ENCODE data around the gene SLMAP.

The SLMAP gene

DNA sequence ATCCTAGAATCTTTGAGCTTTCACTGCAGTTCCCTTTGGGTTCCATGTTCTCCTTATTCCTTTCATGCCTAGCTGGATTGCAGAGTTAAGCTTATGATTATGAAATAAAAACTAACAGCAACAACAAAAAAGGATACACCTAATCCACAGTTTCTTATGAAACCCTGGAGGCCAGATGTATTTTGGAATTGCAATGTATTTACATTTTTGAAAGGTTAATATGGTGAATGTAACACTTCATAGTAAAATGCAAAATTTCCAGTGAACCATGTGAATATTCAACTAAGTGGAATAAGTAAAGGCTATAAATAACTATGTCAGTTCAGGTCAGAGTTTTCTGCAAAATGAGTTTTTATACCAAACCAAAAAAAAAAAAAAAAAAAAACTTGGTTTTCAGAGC is 186.3 kb downstream of the SLMAP start:
- no peak for DNase-seq (ENCODE audit: low read depth)

DNA sequence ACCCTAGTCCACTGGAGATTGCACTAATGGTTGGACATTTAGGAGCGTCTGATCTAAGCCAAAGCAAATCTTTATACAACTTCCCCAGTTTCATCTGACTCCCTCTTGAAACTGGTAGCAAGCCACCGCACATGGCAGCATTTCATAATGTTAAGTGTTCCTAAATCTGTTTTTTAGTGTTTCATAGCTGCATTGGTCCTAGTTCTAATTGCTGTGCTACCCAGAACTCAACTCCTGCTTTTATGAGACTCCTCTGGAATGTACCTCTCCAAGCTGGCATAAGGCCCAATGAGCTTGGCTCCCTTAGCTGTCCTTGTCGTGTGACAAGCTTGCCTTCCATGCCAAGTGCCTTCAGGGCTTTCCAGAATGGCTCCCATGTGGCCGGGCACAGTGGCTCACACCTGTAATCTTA is 186.8 kb downstream of the SLMAP start:
- no peak for DNase-seq (ENCODE audit: low read depth)

DNA sequence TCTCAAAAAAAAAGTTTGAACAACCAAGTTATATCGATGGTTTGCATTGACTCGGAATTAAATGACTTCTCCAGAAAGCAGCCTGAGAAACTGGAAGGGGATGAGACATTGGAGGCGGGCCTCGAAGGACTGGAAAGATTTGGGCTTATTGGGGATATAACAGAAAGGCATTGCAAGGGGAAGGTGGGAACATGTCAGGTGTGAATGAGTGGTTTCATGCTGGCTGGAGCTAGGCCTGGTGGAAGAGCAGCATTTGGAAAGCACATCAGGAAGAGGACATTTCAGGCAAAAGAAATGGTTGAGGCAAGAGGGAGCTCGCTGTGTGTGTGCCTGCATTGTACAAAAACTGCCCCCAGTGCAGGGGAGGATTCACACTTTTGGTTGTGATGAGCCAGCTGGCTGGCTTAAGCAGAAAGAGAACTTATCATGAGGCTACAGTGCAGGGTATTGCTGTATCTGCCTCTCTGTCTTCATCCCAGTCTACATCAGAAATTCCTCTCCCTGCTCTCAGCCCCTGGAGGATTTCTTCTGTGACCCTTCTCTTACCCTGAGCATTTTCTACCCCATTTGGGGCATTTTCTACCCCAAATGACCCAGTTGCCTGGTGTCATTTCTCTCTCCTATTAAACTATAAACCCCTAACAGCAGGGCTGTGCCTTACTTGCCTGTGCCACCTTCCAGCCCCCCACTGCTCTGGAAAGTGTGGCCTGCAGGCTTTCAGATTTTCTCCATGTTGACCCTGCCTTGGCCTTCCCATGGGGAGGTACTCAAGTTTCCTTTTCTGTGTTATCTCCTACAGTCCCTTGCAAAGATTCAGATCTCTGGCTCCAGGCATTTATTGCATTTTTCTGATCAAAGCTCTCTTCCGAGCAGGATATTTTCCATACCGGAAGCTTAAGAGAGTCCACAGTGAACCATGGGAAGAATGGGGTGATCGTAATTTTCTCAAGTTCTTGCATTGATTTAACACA is 187.7 kb downstream of the SLMAP start:
- DNase-seq (ENCODE audit: low read depth), result no peak

DNA sequence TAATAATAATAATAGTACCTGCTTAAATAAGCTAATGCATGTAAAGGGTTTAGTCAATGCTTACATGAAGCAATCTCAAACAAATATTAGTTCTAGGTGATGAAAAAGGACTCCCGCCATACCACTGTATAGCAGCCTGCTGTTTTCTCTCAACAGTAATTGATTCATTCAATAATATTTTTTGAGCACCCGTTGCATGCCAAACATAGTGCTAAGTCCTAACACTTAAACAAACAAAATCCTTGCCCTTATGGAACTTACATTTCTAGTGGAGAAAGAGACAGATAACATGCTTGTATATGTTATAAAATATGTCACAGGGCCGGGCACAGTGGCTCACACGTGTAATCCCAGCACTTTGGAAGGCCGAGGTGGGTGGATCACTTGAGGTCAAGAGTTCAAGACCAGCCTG is 190.9 kb downstream of the SLMAP start:
- no peak for DNase-seq (ENCODE audit: low read depth)

DNA sequence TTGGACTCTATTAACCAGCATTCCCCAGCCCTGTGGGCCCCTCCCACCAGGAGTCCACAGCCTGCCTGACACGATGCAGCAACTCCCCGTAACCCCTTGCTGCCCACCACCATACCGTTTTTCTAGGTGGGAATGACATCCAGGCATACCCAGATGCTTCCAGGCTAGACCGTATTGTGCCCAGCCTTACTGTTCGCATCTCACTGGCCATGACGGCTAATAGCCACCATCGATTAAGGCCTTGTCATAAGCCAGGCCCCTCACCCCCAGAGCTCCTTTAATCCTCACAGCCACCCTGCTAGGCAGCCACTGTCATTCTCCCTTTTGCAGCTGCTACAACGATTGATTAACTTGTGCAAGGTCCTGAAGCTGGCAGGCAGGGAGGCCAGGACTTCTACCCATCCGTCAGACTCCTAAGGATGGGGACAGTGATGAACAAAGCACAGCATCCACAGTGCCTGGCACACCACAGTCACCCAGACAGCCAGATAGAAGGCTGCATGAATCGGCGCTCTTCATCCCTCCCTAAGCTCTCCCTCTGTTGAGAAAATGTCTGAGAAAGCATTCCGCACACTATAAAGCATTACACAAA is 192.1 kb downstream of the SLMAP start:
- DNase-seq (ENCODE audit: low read depth), result no peak

DNA sequence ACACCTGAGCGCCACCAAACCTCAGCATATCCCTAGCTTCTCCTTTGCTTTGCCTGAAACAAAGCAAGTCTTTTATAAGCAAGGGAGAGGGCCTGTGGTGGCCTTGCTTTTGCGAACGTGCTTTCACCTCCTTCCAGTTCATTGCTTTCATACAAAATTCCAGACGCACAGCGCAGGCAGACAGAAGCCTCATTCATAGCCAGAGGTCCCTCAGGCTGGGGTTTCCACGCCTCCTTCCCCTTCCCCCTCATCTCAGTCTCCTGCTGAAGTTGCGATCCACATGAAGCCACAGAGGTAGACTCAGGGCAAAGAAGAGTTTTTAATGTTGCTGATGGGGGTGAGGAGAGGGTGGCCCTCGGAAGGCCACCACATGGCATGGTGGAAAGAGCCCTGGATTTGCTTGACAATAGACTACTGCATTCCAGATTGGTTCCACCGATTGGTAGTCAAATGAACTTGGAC is 192.7 kb downstream of the SLMAP start:
- DNase-seq (ENCODE audit: low read depth), result no peak

DNA sequence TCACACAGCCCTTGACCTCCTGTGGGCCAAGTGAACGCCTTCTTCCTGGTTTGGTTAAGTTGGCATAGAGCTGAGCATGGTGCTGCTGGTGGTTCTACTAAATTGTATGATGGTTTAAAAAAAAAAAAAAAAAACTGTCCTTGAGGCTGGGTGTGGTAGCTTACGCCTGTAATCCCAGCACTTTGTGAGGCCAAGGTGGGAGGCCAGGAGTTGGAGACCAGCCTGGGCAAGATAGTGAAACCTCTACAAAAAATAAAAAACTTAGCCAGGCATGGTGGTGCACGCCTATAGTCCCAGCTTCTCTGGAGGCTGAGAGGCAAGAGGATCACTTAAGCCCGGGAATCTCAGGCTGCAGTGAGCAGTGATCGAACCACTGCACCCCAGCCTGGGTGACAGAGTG is 193.2 kb downstream of the SLMAP start:
- DNase-seq (ENCODE audit: low read depth), result no peak

DNA sequence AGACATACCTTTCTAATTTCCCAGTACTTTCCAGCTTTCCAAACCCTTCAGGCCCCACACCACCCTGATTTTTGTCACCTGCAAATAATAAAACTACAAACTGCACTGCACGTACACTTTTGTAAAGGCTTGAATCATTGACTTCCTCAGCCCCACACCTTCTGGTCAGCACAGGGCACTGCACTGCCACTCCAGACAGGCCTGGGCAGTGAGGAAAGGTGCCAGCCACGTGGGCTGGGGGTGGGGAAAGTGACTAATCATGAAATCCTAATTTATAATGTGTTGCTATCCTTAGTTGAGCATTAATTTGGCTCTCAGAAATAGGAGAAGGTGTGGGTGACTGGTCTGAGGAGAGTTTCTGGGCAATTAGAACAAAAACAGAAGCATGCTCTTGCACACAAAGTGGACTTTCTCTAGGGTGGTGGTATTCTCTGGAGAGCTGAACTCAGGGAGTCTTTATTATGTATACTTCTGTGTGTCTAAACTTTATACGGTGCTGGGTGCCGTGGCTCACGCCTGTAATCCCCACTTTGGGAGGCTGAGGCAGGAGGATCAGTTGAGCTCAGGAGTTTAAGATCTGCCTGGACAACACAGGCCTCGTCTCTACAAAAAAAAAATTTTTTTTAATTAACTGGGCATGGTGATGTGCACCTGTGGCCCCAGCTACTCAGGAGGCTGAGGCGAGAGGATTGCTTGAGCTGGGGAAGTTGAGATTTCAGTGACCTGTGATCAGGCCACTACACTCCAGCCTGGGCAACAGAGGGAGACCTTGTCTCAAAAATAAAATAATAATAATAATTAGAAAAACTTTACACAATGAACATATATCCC is 193.9 kb downstream of the SLMAP start:
- DNase-seq (ENCODE audit: low read depth), result no peak

DNA sequence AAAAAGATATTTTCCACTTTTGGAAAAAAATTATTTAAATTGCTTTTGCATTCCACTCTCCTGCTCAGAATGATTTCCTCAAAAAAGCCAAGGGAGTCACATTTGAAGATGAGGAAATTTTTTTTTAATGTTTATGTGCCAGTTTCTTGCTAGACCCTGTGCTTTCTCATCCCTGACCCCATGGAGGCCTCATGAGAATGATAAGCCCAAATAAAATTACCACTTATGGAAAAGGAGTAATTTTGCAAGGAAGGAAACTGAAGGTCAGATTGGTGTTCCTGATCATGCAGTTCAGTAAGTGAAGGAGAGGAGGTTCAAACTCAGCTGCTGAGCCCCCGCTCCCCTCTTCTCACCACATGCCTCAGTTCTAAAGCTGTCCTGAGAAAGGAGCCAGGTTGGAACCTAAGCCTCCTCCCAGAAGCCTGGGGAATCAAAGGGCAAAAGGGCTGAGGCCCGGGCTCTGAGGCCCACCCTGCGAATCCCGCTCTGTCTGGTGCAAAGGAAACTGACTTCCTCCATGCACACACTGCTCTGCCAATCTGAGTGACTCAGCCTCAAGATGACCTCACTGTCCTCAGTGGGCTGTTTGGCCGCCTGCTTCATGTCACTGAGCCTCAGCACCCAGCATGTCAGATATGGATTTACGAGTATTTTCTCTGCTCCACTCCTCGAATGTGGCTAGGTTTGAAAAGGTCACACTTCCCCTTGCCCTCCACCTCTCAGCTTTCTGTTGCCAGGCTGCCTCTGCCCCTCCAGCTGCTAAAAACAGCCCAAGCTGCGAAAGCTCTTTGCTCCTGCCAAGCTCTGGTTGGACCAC is 195.2 kb downstream of the SLMAP start:
- DNase-seq (ENCODE audit: low read depth), result no peak

DNA sequence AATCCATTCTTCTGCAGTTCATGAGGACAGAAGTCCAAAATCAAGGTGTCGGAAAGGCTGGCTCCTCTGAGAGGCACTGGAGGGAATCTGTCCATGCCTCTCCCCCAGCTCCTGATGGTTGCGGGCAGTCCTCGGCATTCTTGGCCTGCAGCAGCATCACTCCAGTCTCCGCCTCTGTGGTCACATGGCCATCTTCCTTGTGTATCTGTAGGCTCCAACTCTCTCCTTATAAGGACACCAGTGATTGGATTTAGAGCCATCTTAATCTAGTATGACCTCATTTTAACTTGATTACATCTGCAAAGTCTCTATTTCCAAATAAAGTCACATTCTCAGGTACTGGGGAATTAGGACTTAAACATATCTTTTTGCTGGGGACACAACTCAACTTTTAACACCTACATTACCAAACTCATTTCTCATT is 196.1 kb downstream of the SLMAP start:
- no peak for DNase-seq (ENCODE audit: low read depth)

DNA sequence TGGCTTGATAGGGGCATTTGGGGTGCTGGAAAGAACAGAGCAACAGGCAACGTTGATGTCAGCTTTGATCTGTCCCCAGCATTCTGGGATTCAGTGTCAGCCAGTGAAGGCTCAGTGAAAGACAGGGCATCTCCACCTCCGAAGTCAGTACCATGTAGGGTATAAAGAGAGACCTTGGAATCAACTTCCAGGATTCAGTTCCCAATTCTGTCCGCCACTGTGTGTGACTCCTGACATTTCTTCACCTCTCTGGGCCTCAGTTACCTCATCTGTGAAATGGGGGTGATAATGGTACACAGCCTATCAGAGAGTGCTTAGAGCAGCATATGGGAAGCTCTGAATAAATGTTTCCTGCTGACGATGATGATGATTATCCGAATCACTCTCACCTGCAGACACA is 196.5 kb downstream of the SLMAP start:
- no peak for DNase-seq (ENCODE audit: low read depth)

DNA sequence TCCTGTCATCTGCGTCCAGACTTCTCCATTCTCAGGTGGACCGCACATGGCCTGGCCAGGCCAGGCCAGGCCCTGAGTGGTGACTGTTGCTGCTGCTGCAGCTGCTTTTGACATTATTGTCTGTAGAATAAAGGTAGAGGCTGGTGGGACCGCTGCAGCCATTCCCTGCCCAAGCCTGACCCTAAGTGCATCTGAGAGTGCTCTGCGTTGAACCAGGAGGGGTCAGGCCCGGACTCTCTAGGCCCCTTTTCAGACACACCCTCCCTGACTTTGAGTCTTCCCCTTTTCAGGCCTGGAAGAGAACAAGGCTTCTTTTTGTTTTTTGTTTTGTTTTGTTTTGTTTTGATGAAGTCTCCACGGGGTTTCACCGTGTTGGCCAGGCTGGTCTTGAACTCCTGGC is 197.5 kb downstream of the SLMAP start:
- DNase-seq (ENCODE audit: low read depth), result no peak

DNA sequence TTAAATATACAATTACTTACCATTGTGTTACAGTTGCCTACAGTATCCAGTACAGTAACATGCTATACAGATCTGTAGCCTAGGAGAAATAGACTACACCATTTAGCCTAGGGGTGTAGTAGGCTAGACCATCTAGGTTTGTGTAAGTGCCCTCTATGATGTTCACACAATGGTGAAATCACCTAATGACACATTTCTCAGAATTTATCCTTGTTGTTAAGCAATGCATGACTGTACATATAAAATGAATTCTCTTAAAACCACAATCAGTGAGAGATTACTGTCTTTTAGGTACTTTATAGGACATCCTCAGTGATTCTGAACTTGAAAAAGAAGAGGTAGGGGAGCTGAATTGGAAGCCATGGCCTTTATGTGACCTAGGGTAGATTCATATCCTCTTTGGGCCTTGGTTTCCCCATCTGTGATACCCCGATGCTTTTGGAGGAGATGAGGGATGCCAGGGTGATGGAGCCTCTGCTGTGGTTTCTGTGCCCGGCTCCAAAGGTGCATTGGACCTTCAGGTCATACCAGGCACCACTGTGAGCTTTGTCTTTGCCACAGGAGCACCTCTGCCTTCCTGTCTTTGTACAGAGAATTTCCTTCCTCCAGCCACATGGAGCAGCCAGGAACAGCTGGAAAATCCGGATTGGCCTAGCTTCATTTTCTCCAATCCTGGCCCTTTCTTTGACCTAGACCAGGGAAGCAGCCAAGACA is 200.2 kb downstream of the SLMAP start:
- DNase-seq (ENCODE audit: low read depth), result no peak

DNA sequence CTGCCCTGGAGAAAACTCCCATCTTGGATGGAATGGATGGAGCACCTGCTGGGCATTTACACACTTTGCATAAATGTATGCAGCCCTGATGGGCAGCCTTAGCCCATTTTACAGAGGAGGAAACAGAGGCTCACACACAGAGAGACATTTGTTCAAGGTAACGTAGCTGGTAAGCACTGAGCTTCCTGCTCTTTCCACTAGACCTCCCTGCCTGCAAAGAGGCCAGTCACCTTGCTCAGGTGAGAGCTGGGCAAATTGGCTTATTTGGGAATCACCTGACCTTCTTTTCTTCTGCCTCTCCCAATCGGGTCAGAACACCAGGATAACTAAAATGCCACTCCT is 200.7 kb downstream of the SLMAP start:
- no peak for DNase-seq (ENCODE audit: low read depth)

DNA sequence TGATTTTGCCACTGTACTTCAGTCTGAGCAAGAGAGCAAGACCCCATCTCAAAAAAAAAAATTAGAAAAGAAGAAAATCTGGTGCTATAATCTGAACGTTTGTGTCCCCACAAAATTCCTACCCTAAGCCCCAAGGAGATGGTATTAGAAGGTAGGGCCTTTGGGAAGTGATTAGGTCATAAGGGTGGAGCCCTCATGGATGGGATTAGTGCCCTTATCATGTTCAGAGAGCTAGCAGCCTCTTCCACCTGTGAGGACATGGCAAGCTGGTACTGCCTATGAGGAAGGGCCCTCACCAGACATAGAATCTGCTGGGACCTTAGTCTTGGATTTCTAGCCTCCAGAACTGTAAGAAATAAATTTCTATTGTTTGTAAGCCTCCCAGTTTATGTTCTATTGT is 201.7 kb downstream of the SLMAP start:
- DNase-seq (ENCODE audit: low read depth), result no peak

DNA sequence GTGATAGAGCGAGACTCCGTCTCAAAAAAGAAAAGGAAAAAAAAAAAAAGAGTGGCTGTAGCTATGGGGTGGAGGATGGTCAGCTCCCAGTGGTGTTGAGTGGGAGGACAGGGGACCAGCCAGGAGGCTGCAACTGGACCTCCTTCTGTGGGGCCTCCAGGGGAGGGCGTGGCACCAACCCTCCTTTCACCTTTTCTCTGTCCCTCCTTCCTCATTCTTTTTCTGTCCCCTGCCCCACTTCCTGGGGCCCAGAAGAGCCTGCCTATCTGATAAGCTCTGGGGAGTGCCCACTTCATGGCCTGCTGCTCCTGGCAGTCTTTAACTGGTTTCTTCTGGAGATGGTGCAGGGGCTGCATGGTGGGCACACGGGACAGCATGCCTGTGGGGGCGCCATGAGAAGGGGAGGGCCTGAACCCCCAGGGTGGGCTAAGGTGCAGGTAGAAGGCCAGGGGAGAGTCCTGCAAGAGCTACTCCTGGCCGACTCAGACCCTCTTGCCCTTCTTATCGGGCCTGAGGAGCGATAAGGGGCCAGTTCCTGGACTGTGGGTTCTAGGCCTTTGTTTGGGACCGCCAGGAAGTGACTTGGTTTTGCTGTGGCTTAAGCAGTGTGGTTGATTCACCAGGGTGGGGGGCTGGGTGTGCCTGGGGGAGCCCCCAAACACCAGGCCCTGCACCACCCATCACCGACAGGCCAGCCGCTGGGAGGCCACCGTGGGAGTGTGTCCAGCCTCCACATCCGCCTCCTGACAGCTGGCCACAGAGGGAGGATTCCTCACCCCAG is 202.7 kb downstream of the SLMAP start:
- no peak for DNase-seq (ENCODE audit: low read depth)

DNA sequence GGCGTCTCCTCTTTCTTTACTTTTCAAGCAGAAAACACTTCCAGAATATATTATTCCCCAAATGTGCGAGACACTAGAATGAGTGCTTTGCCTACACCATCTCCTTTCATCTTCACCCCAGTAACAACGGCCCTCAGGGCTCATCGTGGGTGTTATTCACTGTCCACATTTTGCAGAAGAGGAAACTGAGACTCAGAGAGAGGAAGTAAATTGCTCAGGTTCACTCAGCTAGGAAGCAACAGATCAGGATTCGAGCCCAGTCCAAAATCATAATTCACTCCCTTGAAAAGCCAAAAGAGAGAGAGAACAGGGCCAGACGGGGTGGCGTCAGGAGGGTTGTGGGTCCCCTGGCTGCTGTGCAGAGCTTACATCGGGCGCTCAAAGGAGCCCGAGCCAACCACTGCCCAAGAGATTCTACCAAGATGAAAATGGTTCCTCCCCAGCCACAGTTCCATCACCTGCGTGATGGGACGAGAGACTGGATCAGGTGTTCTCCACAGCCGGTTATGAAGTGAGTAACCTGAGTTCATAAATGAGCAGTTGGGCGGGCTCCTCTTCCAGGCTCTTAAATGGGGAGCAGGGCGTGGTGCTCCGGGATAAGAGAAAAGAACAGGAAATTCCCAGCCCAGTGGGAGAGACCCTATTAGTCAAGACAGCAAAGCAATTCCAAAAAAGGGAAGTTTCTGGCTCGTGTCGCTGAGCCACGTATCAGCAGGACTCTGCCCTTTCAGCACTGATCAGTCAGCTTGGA is 203.5 kb downstream of the SLMAP start:
- DNase-seq (ENCODE audit: low read depth), result no peak

DNA sequence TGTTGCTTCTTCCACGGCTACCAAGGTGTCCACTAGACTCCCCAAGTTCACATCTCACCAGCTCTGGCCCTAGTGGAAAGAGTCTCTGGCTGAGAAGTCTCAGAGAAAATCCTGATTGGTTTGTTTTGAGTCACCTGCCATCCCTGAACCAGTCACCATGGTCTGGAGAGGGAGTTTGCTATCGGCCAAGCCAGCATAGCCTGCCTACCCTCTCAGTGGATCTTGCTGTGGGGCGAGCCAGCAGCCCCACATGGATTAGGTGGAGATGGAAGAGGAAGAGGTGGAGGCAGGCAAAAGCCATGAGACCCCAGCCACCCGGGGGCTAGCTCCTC is 204.0 kb downstream of the SLMAP start:
- DNase-seq (ENCODE audit: low read depth), result no peak

DNA sequence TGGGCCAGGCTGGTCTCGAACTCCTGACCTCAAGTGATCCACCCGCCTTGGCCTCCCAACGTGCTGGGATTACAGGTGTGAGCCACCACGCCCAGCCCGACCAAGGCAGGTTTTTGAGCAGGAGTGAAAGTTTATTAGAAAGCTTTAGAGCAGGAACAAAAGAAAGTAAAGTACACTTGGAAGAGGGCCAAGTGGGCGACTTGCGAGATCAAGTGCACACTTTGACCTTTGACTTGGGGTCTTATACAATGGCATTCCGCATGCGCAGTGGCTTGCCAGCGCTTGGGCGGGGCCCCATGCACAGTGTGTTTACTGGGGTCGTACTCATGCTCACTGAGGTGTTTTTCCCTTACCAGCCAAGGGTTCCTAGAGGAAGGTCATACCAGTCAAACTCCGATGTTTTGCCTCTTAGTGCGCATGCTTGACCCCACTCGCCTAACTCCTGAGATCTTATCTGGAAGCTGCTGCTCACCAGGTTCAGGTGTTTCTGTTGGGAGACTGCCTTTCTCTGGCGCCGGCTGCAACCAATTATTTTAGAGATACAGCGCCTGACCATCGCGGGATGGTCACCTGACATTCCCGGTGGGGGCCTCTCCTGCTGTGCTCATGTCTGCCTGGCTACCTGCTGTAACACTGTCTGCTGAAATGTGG is 205.2 kb downstream of the SLMAP start:
- DNase-seq (ENCODE audit: low read depth), result no peak

Measured in stimulated activated CD8-positive, alpha-beta memory T cell treated with anti-CD3 and anti-CD28 coated beads, Interleukin-15, amount 100 ng/mL, for 24 hours (primary cell).